ENCODE measurements around the gene ELOB.

DNA sequence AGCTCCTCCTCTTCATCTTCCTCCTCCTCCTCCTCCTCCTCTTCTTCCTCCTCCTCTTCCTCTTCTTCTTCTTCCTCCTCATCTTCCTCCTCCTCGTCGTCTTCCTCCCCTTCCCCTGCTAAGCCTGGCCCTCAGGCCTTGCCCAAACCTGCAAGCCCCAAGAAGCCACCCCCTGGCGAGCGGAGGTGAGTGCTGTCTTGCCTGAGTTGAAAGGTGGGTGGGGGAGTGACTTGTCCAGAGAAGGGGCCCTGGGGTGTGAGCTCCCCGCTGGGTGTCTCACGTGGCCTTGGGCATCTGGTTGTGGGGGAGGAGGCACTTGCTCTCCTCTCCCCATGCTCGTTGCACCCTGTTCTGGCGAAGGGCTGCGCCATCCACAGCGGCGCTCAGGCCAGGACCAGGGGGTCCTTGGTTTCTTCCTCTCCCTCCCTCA, 8.0 kb downstream of the ELOB start:
- TF ChIP-seq, protein P1, sequence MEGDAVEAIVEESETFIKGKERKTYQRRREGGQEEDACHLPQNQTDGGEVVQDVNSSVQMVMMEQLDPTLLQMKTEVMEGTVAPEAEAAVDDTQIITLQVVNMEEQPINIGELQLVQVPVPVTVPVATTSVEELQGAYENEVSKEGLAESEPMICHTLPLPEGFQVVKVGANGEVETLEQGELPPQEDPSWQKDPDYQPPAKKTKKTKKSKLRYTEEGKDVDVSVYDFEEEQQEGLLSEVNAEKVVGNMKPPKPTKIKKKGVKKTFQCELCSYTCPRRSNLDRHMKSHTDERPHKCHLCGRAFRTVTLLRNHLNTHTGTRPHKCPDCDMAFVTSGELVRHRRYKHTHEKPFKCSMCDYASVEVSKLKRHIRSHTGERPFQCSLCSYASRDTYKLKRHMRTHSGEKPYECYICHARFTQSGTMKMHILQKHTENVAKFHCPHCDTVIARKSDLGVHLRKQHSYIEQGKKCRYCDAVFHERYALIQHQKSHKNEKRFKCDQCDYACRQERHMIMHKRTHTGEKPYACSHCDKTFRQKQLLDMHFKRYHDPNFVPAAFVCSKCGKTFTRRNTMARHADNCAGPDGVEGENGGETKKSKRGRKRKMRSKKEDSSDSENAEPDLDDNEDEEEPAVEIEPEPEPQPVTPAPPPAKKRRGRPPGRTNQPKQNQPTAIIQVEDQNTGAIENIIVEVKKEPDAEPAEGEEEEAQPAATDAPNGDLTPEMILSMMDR (IDR thresholded peaks at IDR 0.05; ENCODE audit: poor library complexity) = no peak
- TF ChIP-seq EZH2 (IDR thresholded peaks at IDR 0.05; ENCODE audit: borderline replicate concordance) = no peak

Data from hepatocyte (in vitro differentiated cells).